GM10266 (cell line): ENCODE data around the gene TMCC3.

Experiments used
- DNase-seq: peaks from one replicate; pipeline ENCODE4 v3.0.0; 2012; ENCODE audit errors: extremely low spot score
- CTCF ChIP-seq: IDR thresholded peaks from 2 replicates; pipeline ENCODE4 v1.5.1; 2012; ENCODE audit warnings: mild to moderate bottlenecking, low read depth; ENCODE audit not compliant: control insufficient read depth, insufficient read depth; ENCODE audit errors: missing control alignments

TMCC3 gene

GRCh38 chr12:94663071-94663470 is 12.7 kb upstream of the TMCC3 start:
- no peak for DNase-seq
- no peak for TF ChIP-seq CTCF

- no peak for DNase-seq
- no peak for TF ChIP-seq CTCF
Observed at GRCh38 chr12:94660436-94660835, 10.1 kb upstream of the TMCC3 start.

GRCh38 chr12:94659346-94659930 is 9.1 kb upstream of the TMCC3 start:
- no peak for TF ChIP-seq CTCF
- no peak for DNase-seq

GRCh38 chr12:94658931-94659330 is 8.6 kb upstream of the TMCC3 start:
- TF ChIP-seq CTCF = no peak
- no peak for DNase-seq

- no peak for DNase-seq
Observed at GRCh38 chr12:94656556-94656955, 6.2 kb upstream of the TMCC3 start.

GRCh38 chr12:94649349-94650142 is 811 bp downstream of the TMCC3 start:
- DNase-seq = peak; percentile 65
- peak; percentile 51 for TF ChIP-seq CTCF

More at GRCh38 chr12:94656556-94656955, 6.2 kb upstream of the TMCC3 start:
- TF ChIP-seq CTCF = no peak

- DNase-seq = no peak
- TF ChIP-seq CTCF = no peak
Observed at GRCh38 chr12:94648578-94648977, 1.8 kb downstream of the TMCC3 start.
